Ectodermal cell (in vitro differentiated cells): ENCODE data around the gene JAKMIP1. TPM values are rescaled to one million over a fixed set of nuclear protein-coding genes. Genes with fewer than 3 reads are reported as not detected.

Experiments
- H3K27ac ChIP-seq: 2 replicates; pipeline ENCODE4 v1.7.0; 2013; ENCODE audit warnings: mild to moderate bottlenecking, low read depth, low read length; ENCODE audit not compliant: insufficient read depth, poor library complexity, severe bottlenecking
- H3K27me3 ChIP-seq: 2 replicates; pipeline ENCODE4 v1.7.0; 2013; ENCODE audit warnings: mild to moderate bottlenecking, low read length; ENCODE audit not compliant: insufficient read depth, control insufficient read depth, poor library complexity, severe bottlenecking
- H3K36me3 ChIP-seq: one replicate; pipeline ENCODE4 v1.7.0; 2013; ENCODE audit warnings: low read length; ENCODE audit not compliant: control insufficient read depth, insufficient read depth
- H3K4me1 ChIP-seq: one replicate; pipeline ENCODE4 v1.7.0; 2013; ENCODE audit warnings: low read length; ENCODE audit not compliant: control insufficient read depth, insufficient read depth
- H3K4me3 ChIP-seq: 2 replicates; pipeline ENCODE4 v1.7.0; 2013; ENCODE audit warnings: low read depth, low read length, control low read depth; ENCODE audit not compliant: insufficient read depth
- H3K9me3 ChIP-seq: 2 replicates; pipeline ENCODE4 v1.7.0; 2013; ENCODE audit warnings: mild to moderate bottlenecking, low read length, moderate library complexity; ENCODE audit not compliant: control insufficient read depth
- WGBS, 2 experiments: methylation state at CpG; one replicate each; pipeline ENCODE4 v1.1.7; 2013; ENCODE audit warnings: missing lambda C conversion rate in 2 of 2; 5-methylcytosine and 5-hydroxymethylcytosine counted together
- polyA plus RNA-seq, 4 experiments: library from polyadenylated mRNA; stranded (reverse); fragments of 50-300 nt; gene quantifications; one replicate each; pipeline ENCODE4 v1.2.3, GENCODE V29; 2013

Gene JAKMIP1
- polyA plus RNA-seq (2013, experiment 1 of 4) = 1.2 TPM
- polyA plus RNA-seq (2013, experiment 2 of 4) = 1.1 TPM
- 1.4 TPM for polyA plus RNA-seq (2013, experiment 3 of 4)
- polyA plus RNA-seq (2013, experiment 4 of 4) = 1.5 TPM

DNA sequence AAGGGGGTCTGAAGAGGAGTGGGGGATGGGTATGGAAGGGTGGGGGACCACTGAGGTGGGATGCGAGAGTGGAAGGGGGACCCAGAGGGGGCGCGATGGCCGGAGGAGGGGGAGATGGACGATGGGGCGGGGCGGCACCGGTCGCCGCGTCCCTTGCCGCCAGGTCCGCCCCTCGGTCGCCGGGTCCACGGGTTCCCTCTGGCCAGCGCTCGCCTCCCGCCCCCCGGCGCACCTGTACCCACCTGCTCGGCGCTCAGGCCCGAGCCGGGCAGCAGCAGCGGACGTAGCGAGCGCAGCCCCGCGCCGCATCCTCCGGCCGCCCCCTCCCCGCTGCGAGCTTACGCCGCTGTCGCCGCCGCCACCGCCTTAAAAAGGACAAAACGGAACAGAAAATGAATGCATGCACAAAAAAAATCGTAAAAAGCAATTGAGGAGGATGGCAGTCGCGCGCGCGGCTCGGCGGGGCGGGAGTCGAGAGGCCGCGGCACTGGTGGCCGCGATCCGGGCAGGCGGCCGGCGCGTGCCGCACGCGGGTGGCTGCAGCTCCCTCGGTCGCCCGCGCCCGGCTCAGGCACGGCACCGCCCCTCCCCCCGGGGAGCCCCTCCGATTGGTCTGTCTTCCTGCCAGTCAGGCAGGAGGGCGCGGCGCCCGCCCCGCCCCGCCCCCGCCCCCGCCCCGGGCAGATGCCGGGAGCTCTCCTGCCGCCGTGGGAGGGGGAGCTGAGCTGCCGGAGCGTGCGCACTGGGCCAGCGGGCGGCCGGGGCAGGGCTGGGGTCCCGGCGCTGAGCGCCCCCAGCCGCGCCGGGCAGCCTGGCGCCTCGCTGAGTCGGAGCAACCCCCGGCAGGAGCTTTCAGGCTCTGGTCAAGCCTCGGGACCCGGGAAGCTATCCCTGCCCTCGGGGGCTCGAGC is at the start of gene JAKMIP1:
Gene JAKMIP1, minus strand, starts transcription at position 539 of the 911 bp plus-strand sequence. CDS start 87,699 bp downstream, outside the sequence.
- Histone ChIP-seq H3K27me3 (peaks cover 50% of the 10 kb centered on the region), H3K9me3 (no peaks in the 10 kb centered on the region), H3K4me3 (peak within 1 kb of the TSS; percentile 45), H3K4me1 (peaks cover 12% of the 10 kb centered on the region), H3K36me3 (no peaks in the 10 kb centered on the region), H3K27ac (no peak within 1 kb of the TSS)
- WGBS, 2 experiments = 0 to 1% methylated on average over 107 of the region's 107 CpGs

DNA sequence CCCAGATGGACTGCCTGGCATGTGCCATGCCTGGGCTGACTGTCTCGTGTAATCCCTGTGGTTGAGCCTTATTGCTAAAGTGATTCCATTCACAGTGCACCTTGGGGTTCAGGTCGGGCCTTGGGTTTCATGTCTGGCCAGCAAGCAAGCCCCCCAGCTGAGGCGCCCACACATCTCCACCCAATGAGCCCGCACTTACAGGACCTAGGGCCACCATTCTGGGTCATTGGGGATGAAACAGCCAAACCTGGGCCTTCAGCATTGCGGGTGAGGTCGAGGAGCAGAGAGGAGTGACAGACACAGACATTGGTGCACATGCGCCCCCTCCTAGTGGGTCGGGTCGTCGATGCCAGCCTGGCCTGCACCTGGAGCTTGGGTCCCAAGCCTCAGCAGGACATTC is 48.0 kb upstream of the JAKMIP1 start:
- H3K27ac ChIP-seq = no peak overlapping the region
- H3K27me3 ChIP-seq = peaks cover 19% of the 10 kb centered on the region
- no peaks in the 10 kb centered on the region for H3K4me1 ChIP-seq
- H3K36me3 ChIP-seq = no peaks in the 10 kb centered on the region
- 81 to 83% methylated on average over 10 of the region's 10 CpGs for WGBS, 2 experiments
- no peak overlapping the region for H3K4me3 ChIP-seq
- peaks cover 4% of the 10 kb centered on the region for H3K9me3 ChIP-seq

DNA sequence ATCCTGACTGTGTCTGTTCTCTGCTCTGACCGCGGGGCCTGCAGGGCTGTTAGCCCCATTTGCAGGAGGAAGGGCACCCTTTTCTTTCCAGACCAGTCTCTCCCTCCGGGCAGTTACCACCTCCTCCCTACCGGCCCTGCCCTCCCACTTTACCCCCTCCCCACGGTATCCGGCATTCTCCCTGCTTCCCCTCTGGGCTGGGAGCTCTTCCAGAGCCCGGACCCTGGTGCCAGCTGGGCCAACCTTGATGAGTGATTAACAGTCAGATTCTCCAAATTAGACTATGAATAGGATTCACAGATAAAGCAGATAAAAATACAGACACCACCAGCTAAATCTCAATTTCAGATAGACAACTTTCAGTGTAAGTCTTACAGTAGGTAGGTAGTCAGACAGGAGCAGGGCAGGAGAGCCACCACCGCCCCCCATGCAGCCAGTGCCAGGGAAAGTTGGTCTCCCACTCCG is 45.9 kb upstream of the JAKMIP1 start:
- 82 to 89% methylated on average over 9 of the region's 9 CpGs for WGBS, 2 experiments
- H3K4me1 ChIP-seq = no peaks in the 10 kb centered on the region
- H3K27ac ChIP-seq = no peak overlapping the region
- no peaks in the 10 kb centered on the region for H3K36me3 ChIP-seq
- no peak overlapping the region for H3K4me3 ChIP-seq
- H3K9me3 ChIP-seq = peaks cover 4% of the 10 kb centered on the region
- peaks cover 19% of the 10 kb centered on the region for H3K27me3 ChIP-seq

DNA sequence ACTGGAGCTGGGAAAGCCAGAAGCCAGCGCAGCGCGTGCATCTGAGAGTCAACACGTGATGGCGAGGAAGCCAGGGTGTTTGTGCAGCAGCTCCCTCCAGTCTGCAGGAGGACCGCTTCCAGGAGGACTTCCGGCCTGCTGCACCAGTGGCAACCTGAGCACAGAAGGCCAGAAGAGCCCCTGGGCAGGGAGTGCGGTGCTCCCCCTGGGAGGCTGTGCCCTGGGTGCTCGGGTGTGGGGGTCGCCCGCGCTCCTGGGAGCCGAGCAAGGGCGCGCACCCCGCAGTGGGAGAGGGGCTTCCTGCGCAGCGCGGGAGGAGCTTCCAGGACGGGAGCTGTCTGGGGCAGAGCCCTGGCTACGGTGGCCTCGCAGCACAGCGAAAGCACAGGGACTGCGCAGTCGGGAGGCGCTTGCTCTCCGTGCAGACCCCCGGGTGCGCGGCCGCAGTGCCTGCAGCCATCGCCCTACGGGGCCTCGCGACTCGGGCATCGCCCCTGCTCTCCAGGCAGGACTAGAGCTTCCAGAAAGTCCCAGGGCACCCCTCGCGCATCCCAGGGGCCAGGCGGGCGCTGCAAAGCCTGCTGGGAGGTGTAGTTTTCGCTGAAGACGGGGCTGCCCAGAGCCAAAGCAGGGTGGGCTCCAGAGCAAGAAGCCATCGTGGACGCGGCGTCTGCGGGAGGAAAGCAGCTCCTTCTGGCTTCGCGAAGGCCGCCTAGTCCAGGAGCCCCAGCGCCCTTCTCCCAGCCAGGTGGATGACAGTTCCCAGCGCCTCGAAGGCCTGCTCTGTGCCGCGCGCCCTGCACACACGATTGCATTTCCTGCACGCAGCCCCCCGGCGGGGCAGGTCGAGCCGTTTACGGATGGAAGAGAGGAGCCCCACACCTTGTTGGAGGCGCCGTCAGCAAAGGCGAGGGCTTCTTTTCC is 45.2 kb upstream of the JAKMIP1 start:
- Histone ChIP-seq H3K4me1 (no peaks in the 10 kb centered on the region), H3K27ac (no peak overlapping the region), H3K36me3 (no peaks in the 10 kb centered on the region), H3K4me3 (peak overlapping the region; percentile 5), H3K27me3 (peaks cover 18% of the 10 kb centered on the region), H3K9me3 (peaks cover 4% of the 10 kb centered on the region)
- 62 to 65% methylated on average over 67 of the region's 67 CpGs for WGBS, 2 experiments

DNA sequence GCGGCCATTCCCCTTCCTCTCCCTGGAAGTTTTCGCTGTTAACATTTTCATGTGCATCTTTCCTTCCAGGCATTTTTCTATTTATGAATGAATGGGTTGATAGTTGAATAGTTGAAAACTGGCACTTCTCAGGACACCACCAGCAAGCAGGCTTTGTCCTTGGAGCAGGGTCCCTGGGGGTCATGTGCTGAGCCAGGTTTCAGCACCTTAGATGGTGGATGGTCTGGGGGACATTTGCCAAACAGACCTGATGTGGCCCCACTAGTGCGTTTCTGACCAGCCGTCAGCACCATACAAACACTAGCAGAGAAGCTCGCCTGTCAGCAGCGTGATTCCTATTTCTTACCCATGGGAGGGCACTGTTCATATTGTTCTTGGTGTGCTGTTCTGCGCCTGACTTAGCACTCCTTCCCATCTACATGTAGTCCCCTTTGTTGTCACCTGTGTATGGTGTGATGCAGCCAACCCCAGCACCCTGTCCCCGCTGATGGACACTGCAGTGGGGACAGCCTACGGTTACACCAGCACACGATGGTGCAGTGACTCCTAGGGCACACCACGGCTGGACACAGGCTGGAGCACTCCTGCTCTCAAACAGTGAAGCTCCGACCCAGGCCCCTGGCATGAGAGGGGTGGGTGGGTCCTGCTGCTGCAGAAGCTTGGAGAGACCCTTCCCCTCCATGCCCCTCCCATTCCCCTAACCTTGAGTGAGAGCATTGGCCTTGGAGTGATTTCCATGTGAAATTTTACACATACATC is 42.1 kb upstream of the JAKMIP1 start:
- 88% methylated on average over 12 of the region's 12 CpGs for WGBS, 2 experiments
- Histone ChIP-seq H3K27ac (no peak overlapping the region), H3K36me3 (no peaks in the 10 kb centered on the region), H3K4me3 (no peak overlapping the region), H3K4me1 (no peaks in the 10 kb centered on the region), H3K9me3 (peaks cover 4% of the 10 kb centered on the region), H3K27me3 (peaks cover 5% of the 10 kb centered on the region)

DNA sequence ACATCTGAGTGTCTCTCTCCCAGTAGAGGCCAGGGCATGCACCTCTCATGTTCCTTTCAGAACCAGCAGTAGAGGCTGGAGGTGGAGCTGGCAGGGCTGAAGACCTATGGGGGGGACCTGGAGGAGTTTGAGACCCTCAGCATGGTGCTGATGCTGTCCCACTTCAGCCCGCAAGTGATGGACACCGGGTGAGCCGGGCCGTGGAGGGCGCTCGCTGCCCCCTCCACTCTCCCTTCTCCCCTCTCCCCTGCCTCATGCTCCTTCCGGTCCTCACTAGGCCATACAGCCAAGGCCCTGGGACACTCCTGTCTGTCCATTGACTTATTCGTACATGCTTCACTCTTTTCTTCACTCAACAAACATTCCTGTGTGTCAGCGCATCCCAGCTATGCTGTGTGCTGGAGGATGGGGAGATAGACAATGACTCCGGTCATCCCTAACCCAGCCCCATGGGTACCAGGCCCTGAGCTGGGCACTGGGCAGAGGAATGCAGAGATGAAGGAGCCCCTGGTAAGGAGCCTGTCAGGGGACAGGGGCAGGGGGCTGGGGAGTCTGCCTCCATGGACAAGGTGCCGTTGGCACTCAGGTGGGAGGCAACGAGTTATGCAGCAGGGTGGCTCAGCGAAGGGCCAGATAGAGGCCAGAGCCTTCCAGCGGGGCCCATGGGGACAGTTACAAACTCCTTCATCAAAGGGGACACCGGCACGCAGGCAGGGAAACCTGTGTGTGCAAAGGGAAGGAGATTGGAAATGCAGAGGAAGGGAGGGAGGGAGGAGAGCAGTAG is 40.9 kb upstream of the JAKMIP1 start:
- Histone ChIP-seq H3K4me3 (no peak overlapping the region), H3K4me1 (no peaks in the 10 kb centered on the region), H3K27ac (no peak overlapping the region), H3K36me3 (no peaks in the 10 kb centered on the region), H3K9me3 (peaks cover 4% of the 10 kb centered on the region), H3K27me3 (peaks cover 5% of the 10 kb centered on the region)
- 91 to 93% methylated on average over 16 of the region's 16 CpGs for WGBS, 2 experiments

DNA sequence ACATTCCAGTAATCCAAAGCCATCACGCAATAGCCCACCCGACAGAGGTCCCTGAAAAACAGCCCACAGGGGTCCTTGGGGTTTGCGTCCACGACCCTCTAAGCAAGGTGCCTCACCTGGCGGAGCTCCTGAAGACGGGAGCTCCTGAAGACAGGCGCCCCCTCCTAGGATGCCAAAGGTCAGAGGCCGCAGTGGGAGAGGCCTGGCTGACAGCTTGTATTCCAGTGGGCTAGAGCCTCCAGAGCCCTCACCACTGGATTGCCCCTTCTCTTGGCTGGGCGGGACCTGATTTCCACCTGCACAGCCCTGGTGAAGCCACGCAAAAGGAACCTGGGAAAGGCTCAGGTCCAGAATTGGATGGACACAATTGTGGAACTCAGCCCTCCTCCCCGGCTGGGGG is 39.6 kb upstream of the JAKMIP1 start:
- Histone ChIP-seq H3K27me3 (peaks cover 1% of the 10 kb centered on the region), H3K9me3 (peaks cover 4% of the 10 kb centered on the region), H3K36me3 (no peaks in the 10 kb centered on the region), H3K4me3 (no peak overlapping the region), H3K4me1 (no peaks in the 10 kb centered on the region), H3K27ac (no peak overlapping the region)
- WGBS, 2 experiments = 89 to 90% methylated on average over 11 of the region's 11 CpGs

DNA sequence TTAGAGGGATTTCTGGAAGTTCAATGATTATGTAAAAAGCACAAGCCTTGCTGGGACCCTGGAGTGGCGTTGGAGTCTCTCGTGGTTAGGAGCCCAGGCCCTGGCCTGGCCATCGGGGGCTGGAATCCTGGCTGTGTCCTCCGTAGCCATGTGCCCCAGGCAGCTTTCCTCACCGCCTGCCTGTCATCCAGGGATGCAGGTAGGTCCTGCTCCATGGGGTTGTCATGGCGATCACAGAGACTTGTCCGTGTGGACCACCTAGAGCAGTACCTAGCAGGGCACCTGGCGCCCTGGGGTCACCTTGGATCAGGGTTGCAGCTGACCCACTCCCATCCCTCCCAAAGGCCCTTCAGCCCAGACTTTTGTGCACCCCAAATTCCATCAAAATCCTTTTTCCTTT is 39.1 kb upstream of the JAKMIP1 start:
- Histone ChIP-seq H3K27me3 (no peaks in the 10 kb centered on the region), H3K4me1 (no peaks in the 10 kb centered on the region), H3K36me3 (no peaks in the 10 kb centered on the region), H3K4me3 (no peak overlapping the region), H3K9me3 (peaks cover 4% of the 10 kb centered on the region), H3K27ac (no peak overlapping the region)
- WGBS, 2 experiments = 89 to 91% methylated on average over 8 of the region's 8 CpGs

DNA sequence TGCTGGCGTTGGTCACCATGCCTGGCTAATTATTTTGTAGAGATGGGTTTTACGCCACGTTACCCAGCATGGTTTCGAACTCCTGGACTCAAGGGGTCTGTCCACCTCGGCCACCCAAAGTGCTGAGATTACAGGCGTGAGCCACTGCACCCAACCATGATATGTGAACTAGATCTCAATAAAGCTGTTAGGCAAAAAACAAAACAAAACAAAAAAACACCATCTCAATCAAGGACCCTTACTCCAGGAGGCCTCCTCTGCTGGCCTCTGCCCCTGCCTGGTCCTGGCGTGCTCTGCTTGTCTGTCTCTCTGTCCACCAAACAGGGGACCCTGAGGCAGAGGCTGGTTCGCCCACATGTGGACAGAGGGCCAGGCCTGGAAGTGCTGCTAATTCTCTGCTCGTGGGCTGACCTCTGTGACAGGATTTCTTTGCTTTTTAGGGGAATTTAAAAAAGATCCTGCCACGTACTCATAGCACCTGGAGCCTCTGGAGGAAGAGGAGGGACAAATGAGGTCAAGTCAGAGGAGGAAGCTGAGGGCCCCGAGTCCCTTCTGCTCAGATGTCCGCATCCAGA is 36.6 kb upstream of the JAKMIP1 start:
- Histone ChIP-seq H3K36me3 (no peaks in the 10 kb centered on the region), H3K9me3 (no peaks in the 10 kb centered on the region), H3K4me3 (no peak overlapping the region), H3K4me1 (no peaks in the 10 kb centered on the region), H3K27me3 (no peaks in the 10 kb centered on the region), H3K27ac (no peak overlapping the region)
- WGBS, 2 experiments = 89 to 91% methylated on average over 12 of the region's 12 CpGs
